ENCODE data around the gene BRF1.
"Not testable (repeated sequence)": the region's sequence is repeated elsewhere in the genome, so short reads cannot be mapped to it uniquely, and the experiment has no call there.

Gene BRF1

GRCh38 chr14:105332350-105332874, 31.6 kb upstream of the BRF1 start:
- no peak for DNase-seq

DNA sequence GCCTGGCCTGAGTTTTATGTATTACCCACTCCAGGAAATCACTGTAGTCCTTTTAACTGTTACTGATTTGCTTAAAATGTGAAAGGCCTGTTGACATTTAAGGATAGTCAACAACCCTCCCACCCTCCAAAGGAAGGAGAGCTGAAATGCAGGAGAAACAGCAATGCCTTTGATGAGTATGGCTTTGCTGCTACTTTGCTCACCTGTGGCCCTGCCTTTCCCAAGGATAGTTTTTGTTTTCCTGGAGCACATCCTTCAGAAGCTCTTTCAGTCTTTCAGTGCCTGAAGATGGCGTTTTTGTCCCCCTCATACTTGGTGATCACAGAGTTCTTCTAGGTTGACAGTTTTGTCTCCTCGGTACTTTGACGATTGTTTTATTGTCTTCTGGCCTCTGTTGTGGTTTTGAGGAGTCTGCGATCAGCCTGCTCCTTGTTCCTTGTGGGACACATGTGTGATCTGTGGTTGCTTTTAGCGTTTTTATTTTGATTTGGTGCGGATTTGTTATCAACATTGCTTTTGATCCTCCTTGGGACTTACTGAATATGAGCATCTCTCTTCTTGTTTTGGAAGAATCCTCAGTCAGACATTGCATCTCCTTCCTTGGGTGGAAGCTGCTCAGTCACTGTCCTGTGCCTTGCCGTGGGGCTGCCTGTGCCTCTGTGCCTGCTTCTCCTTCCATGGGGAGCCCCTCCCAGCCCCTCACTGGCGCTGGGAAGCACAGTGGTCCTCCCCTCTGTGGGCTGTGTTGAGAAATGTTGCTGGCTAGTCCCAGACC, 31.0 kb upstream of the BRF1 start:
- DNase-seq = no peak

GRCh38 chr14:105330491-105330895, 29.7 kb upstream of the BRF1 start:
- DNase-seq = no peak

- DNase-seq = no peak
Observed at GRCh38 chr14:105329411-105330150, 28.8 kb upstream of the BRF1 start.

DNA sequence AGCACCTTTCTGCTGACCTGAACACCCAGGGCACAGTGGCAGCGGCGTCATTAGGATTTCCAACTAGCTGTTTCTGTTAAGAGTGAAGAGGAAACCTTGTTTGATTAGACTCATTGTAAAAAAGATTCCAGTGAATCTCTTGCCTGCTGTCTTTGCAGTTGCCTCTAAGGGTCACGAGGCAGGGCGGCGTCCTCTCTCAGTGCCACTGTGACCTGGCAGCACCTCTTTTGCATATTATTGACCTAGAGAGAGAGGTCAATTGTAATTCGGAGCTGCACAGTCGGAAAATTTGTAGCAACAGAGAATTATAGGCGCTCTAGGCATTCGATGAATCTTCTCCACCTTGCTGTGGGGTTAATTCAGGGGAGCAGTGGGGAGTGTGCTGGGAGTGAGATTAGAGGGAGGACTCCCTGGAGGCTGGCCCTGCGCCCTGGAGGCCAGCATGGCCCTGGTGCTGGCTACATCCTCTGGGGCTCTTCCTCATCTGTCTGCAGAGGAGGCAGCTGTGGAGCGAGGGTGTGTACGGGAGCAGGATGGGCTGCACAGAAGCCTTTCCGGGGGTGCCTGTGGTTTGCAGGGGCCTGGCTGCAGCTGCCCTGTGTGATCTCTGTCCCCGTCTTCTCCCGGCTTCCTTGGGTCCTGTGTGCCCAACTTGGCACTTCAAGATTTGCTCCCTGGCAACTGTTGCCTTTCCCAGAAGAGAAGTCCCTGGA, 28.0 kb upstream of the BRF1 start:
- DNase-seq = no peak

DNA sequence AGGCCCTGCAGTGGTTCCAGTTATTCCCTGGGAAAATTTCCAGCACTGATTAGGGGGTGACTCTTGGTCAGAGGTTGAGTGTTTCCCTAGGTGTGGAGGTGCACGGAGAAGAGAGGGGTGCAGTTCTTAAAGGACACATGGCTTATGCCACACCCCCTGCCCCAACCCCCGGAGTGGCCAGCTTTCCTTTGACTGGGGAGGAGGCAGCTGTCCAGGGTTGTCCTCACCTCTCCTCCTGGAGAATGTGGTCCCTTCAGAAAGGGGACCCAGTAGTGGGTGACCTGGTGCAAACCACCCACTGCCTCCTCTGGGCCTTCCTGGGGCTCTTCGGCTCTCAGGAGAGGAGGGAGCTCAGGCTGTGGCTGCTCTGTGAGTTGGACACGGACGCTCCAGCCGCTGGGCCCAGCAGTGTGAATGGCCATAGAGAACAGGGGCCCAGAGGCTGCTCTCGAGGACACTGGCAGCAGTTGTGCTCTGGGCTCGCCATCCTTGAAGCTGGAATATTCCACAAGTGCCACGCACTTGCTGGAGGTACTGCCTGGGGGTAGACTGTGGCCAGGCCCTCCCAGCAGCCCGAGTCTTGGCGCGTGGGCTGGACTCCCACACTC, 27.4 kb upstream of the BRF1 start:
- no peak for DNase-seq

DNA sequence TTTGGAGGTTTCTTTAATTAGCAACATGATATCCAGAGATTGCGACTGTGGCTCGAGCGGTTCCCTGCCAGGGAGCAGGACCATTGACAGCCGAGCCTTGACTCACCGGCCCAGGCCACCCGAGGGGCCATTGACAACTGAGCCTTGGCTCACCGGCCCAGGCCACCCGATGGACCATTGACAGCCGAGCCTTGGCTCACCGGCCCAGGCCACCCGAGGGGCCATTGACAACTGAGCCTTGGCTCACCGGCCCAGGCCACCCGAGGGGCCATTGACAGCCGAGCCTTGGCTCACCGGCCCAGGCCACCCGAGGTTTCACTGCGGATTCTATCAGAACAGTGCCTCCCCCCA, 26.9 kb upstream of the BRF1 start:
- not testable (repeated sequence) for DNase-seq

DNA sequence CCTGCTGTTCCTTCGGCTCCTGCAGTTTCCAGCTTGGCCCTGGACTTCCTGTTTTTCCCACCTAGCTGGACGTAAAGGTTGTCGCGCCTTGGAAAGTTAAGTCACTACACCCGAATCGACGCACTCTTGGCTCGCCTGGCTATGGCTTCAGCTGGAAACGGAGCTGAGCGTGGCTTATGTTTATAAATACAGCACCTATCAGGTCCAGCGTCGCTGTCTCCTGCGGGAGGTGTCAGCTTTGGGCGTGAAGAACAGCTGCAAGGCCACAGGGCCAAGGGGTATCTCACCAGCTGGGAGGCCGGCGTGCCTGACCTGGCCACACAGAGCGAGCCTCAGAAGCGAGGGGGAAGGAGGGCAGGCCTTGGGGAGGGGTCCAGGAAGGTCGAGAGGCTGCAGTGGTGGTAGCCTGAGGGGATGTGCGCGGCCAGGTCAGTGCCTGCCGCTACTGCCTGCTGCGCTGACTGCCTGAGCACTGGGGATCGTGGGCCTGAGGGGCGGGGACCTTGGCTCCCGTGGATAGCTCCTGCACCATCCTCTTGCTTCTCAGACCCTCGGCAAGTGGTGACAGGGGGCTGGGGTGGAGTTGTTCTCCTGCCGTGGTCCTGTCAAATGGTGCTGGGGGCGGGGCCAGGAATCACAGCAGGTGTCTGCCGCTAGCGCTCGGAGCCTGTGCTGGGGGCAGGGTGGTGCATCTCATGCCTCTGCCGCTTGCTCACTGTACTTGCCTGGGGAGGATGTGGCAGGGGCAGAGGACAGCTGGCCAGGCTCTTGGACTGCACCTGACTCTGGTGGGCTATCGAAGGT, 26.3 kb upstream of the BRF1 start:
- no peak for DNase-seq

DNA sequence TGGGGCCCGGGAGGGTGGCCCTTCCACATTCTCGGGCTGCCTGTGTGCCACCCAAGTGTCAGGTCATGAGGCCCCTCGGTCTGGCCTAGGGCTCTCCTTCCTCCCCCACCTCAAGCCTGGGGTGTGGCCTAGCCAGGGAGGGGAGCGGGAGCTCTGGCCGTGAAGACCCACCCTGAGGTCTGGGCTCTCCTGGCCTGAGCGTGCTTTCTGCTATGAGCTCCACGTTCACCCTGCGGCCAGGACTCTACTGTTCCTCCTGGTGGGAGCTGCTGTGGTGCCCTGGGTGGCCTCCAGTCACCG, 25.7 kb upstream of the BRF1 start:
- no peak for DNase-seq

- no peak for DNase-seq
Observed at GRCh38 chr14:105325716-105326567, 25.1 kb upstream of the BRF1 start.

DNA sequence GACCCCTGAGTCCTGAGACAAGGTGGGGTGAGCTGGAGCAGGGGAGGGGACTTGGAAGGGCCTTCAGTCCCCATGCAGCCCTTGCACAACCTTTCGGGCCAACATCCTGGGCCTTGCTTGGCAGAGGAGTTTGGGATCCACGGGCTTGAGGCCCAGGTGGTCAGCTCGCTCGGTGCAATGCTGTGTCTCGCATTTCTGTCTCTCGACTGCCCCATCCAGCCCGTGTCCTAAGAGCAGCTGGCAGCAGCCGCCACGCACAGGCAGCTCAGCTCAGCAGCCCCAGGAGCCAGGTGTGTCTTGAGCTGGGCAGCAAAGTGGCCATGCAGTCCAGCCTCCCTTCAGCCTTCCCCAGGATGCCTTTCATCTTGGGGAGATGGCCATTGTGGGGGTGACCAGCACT, 24.5 kb upstream of the BRF1 start:
- no peak for DNase-seq

GRCh38 chr14:105324871-105325270, 24.1 kb upstream of the BRF1 start:
- DNase-seq = no peak

DNA sequence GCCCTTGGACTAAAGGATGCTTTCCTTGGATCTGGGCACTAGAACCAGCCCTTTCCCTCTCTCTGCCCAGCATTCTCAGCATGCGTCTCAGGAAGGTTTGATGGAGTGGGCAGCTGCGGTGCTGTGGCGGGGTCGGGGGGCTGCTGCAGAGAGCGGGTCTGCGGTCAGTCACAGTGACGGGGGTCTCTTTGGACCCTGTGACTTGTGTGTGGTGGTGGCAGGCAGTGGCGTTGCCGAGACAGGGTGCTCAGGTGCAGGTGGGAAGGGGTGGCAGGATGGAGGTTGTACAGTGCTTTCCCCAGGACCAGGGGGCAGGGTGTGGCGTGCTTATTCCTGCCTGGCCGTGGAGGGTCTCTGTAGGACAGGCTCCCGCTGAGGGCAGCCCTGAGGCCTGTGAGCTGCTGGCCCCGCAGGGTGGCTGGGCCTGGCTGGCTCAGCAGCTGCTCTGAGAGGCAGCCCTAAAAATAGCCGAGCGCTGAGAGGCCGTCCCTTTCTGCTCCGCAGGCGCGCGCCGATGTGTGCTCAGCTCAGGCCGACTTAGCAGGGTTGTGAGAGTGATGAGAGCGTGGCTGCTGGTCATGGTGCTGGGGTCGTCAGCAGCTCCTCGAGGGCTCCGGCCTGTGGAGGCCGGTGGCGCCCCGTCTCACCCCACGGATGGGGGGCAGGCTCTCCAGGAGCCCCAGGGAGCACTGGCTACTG, 23.4 kb upstream of the BRF1 start:
- no peak for DNase-seq

DNA sequence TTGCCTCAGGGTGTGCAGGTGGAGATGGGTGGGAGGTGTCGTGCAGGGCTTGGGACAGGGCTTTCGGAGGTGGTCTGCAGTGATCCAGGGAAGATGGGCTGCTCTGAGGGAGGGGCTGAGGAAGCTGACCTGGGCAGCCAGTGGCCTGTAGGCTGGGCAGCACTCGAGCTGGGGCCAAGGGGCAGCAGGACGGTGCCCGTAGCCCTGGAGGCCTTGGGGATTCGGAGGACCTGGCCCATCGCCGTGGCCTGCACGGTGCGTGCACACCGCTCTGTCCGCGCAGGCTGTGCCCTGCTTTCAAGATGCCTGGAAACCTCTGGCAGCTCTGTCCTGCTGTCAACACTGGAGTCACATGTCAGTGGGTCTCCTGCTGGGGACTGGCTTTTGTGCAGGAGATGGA, 22.9 kb upstream of the BRF1 start:
- no peak for DNase-seq

DNA sequence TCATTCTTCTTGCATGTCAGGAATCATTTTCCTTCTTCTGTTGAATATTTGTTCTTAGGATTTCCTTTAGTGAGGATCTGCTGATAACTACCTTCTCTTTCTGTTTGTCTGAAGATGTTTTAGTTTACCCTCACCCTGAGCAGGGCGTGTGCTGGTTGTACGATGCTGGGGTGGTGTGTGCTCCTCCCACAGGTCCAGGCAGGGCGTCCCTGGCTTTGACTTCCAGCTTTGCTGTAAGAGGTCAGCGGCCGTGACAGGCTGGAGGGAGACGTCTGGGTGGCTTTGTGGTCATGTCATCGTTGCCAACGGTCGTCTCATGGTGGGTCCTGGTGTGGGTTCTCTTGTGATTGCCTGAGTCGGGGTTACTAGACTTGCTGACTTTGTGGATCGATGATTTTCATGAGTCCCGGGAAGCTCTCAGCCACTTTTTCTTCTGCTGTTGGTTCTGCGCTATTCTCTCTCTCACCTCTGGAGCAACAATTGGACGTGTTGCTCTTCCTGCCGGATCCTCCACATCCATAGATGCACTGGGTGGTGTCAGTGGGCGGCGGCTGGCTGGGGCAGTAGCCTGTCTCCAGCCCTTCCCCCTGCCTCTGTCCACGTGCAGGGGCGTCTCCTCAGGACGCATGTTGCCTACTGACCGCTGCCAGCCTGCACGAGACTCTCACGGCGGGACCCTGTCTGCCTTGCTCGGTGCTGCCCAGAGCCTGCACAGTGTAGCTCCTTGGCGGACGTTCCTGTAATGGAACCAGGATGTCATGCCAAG, 22.2 kb upstream of the BRF1 start:
- DNase-seq = no peak

DNA sequence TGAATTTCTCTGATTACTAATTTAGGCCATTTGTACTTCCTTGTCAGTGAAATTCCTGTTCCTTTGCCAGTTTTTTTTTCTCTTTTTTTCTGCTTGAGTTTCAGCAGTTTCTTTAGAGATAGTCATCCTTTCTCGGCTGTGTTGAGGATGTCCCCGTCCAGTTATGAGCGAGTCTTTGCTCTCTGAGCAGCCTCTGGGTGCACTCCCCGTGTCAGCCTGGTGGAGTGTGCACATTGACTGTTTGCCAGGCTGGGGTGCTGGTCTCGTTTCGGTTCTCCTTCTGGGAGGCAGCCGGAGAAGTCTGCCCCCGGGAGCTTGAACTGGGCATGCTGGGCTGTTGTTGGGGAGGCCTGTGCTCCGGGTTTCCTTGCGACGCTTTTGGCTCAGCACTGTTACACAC, 16.7 kb upstream of the BRF1 start:
- DNase-seq = no peak

DNA sequence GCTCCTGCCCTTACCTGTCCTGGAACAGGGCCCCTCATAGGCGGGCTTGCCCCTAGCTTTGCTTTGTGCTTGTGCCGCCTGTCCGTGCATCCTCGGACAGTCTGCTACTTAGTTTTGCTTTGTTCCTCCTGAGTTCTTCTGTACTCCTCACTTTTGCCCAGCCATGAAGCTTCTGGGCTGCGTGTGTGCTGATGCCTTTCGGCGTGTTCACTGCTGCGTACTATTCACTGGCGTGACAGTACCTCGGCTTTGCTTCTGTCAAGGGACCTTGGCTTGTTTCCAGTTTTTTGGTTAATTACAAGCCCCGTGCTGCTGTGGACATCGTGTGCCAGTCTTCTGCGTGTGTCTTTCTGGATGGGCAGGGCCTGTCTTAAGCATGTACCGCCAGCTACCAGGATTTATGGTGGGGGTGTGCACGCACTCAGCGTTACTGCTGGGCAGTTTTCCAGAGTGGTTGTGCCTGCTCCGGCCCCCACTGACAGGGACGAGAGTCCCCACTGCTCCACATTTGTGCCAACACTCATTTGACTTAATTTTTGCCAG, 16.2 kb upstream of the BRF1 start:
- DNase-seq = no peak

- no peak for DNase-seq
Observed at GRCh38 chr14:105316577-105316941, 15.8 kb upstream of the BRF1 start.

DNA sequence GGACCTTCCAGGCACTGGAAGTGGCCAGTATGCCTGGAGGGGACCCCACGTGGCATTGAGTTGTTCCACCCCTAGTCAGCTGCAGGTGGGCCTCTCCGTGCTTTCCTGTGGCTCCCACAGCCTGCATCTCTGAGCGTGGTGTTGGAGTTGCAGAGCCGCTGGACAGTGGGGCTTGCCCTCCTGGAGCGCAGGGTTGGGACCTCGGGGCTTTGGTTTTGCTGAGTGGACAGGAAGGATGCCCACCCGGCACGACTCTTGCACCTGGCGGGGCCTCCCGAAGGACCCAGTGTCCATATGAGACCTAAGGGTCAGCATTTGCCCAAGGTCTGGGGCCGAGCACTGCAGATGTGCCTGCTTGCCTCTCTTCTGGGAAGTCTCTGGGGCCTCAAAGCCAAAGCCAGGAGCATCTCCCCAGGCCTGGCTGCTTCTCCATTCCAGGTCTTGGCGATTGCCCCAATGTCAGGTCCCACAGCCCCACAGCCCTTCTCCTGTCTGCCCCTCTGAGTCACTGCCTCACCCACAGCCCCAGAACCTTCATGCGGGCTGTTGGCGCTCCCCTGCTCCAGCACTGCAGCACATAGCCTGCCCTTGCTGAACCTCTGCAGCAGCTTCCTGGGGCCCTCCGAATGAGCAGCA, 15.3 kb upstream of the BRF1 start:
- DNase-seq = no peak

All from NCI-H1436 treated with DMSO at 0.1 percent for 48 hours (cell line).